Mesenteric fat pad (tissue), 1 donor: ENCODE data around the gene TBC1D1. TPM values are rescaled to one million over a fixed set of nuclear protein-coding genes. Genes with fewer than 3 reads are reported as not detected.

Experiments
- DNase-seq: peaks from one replicate; pipeline ENCODE4 v3.0.0-alpha.2; 2020; ENCODE audit warnings: low spot score
- long read RNA-seq: library from polyadenylated mRNA; unstranded; transcript quantifications from one replicate; pipeline ENCODE4 v2.0.0, GENCODE V29; 2020
- total RNA-seq: library from RNA; stranded (reverse); fragmentation: NEBNext Ultra II Directional; extraction: Animal tissue kit (Norgen Biotek cat#: 25700); gene quantifications from one replicate; pipeline ENCODE4 v1.2.1, GENCODE V29; 2021
- donor health status: DM: yes; HTN: yes; CAD: no.

TBC1D1 gene
- total RNA-seq = 45.3 TPM
- long read RNA-seq, partial matches to known transcripts = 19 of 44 reads
- long read RNA-seq, other reads (novel, unspliced or antisense) = 19 of 44 reads

GRCh38 chr4:37890801-37891259 lies at the start of gene TBC1D1:
Gene TBC1D1, plus strand, starts transcription at chr4:37891084. Its CDS starts 11,012 bp downstream, at chr4:37902096.
- peak; percentile 91 for DNase-seq

- DNase-seq = no peak
These were observed 46.7 kb upstream of the TBC1D1 start for GRCh38 chr4:37844204-37844603.

- DNase-seq = no peak
These were observed 45.7 kb upstream of the TBC1D1 start for GRCh38 chr4:37845201-37845600.

- no peak for DNase-seq
These were observed 43.5 kb upstream of the TBC1D1 start for GRCh38 chr4:37847311-37847884.

GRCh38 chr4:37852376-37852775 lies 38.5 kb upstream of the TBC1D1 start:
- no peak for DNase-seq

GRCh38 chr4:37858112-37858511 lies 32.8 kb upstream of the TBC1D1 start:
- no peak for DNase-seq

GRCh38 chr4:37858872-37859271 lies 32.0 kb upstream of the TBC1D1 start:
- no peak for DNase-seq

GRCh38 chr4:37860266-37860665 lies 30.6 kb upstream of the TBC1D1 start:
- no peak for DNase-seq

- DNase-seq = no peak
These were observed 27.9 kb upstream of the TBC1D1 start for GRCh38 chr4:37862961-37863360.

- no peak for DNase-seq
These were observed 26.1 kb upstream of the TBC1D1 start for GRCh38 chr4:37864786-37865185.

- DNase-seq = no peak
These were observed 25.4 kb upstream of the TBC1D1 start for GRCh38 chr4:37865450-37865849.

- no peak for DNase-seq
These were observed 23.8 kb upstream of the TBC1D1 start for GRCh38 chr4:37867102-37867501.

- DNase-seq = no peak
These were observed 22.6 kb upstream of the TBC1D1 start for GRCh38 chr4:37868238-37868637.

- no peak for DNase-seq
These were observed 18.4 kb upstream of the TBC1D1 start for GRCh38 chr4:37872310-37872988.

GRCh38 chr4:37873386-37873785 lies 17.5 kb upstream of the TBC1D1 start:
- no peak for DNase-seq

GRCh38 chr4:37876156-37876555 lies 14.7 kb upstream of the TBC1D1 start:
- DNase-seq = no peak

GRCh38 chr4:37879365-37879764 lies 11.5 kb upstream of the TBC1D1 start:
- DNase-seq = no peak

GRCh38 chr4:37881811-37882210 lies 9.1 kb upstream of the TBC1D1 start:
- no peak for DNase-seq

- DNase-seq = no peak
These were observed 8.1 kb upstream of the TBC1D1 start for GRCh38 chr4:37882665-37883296.

- no peak for DNase-seq
These were observed 5.9 kb upstream of the TBC1D1 start for GRCh38 chr4:37884855-37885487.

GRCh38 chr4:37885496-37885895 lies 5.4 kb upstream of the TBC1D1 start:
- no peak for DNase-seq
